Posterior cingulate gyrus (tissue), 11 donors: ENCODE measurements around the gene RBM17.
"Not testable (repeated sequence)": the region's sequence is repeated elsewhere in the genome, so short reads cannot be mapped to it uniquely, and the experiment has no call there.

Experiments used
- DNase-seq, 10 donors: peaks; one replicate each; pipeline versions ENCODE4 v3.0.0 to v3.0.0-alpha.2; 2020 to 2021; ENCODE audit warnings: mixed read lengths in 3 of 10
- intact Hi-C: fragments of 100-400 bp; cut with DNase I; formaldehyde crosslinking; loops from one replicate; pipeline ENCODE4 v1.15.1; 2023

RBM17 gene

DNA sequence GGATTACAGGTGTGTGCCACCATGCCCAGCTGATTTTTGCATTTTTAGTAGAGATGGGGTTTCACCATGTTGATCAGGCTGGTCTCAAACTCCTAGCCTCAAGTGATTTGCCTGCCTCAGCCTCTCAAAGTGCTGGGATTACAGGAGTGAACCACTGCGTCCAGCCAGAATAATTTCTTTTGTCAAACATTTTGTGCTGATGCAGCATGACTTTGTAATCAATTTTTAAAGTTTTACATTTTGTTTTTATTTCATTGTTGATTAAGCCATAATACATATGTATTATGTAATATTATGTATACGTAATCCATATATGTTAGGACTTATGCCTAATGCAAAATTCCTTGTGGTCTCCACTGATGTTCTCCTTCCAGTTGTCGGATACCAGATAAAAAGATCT, 18.8 kb downstream of the RBM17 start:
- not testable (repeated sequence) for DNase-seq
- intact Hi-C loops = loop anchor here (2.0 to 5.0 kb wide), 2 partner anchors 95 to 295 kb away; partner anchors contain the start of gene PFKFB3

DNA sequence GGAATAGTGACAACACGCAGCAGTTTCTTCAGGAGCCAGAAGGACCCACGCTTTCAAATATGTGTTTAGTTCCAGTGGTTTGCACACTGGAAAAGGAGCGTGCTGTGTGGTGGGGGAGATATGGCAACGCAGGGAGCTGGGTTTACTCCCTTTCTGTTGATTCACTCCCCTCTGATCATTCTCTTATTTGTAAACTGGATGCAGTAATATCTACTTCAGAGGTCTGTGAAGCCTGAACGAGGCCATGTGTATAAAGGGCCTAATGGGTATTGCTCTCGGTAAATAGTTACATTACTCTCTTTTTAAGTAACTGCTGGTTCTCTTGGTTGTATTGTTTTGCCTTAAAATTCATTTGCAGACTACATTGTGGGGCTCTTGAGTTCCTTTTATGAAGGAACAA, 19.2 kb downstream of the RBM17 start:
- DNase-seq = no peak
- intact Hi-C loops = loop anchor here (2.0 to 5.0 kb wide), 2 partner anchors 94 to 295 kb away; partner anchors contain the start of gene PFKFB3

DNA sequence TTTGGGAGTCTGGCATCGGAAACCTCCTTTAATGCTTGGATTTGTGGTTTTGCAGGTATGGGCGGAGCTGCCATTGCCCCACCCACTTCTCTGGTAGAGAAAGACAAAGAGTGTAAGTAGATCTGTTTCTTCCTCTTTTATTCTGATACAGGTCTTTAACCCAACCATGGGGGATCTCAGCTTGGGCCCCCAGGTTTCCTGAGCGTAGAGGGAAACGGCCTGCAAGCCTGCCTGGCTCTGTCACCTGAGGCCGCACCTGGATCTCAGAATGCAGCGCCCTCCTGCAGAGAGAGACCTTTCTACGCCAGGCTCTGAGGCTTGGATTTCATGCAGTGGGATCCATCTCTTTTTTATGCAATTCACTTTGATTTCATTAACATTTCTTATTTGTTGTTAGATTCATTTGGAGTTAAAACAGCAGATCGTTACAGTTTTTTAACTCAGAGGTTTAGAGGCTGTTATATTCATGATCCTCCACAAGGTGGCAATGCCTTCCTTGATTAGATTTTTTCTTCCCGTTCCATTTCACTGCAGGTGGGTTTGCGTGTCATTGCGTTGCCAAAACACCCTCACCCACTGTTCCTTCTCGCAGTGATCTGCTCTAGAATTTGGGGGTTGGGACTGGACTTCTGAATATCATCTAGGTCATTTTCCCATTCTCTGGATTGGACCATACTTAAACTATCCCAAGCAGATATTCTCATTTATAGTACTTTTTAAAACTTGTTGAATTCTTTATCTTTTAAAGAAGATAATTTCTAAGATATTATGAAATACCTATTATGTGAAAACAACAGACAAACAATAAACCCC, 20.0 kb downstream of the RBM17 start:
- intact Hi-C loops = loop anchor here (1.0 to 5.0 kb wide), 3 partner anchors 42 to 294 kb away; partner anchors contain the start of gene PFKFB3
- no peak for DNase-seq

DNA sequence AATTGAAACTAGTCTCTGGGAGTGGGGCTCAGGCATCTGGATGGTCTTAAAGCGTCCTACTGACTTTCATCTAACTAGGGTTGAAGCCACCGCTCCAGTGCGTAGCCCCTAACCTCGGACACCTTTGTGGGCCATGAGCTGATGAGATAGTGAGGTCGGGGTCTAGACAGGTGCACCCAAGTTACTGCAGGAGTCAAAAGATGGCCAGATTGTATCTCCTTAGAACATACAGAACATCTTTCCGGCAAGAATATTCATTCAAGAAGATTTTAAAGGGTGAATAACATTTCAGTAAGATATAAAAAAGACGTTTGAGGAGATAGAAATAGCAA, 20.6 kb downstream of the RBM17 start:
- no peak for DNase-seq
- intact Hi-C loops = loop anchor here (1.0 to 5.0 kb wide), 3 partner anchors 42 to 293 kb away; partner anchors contain the start of gene PFKFB3

DNA sequence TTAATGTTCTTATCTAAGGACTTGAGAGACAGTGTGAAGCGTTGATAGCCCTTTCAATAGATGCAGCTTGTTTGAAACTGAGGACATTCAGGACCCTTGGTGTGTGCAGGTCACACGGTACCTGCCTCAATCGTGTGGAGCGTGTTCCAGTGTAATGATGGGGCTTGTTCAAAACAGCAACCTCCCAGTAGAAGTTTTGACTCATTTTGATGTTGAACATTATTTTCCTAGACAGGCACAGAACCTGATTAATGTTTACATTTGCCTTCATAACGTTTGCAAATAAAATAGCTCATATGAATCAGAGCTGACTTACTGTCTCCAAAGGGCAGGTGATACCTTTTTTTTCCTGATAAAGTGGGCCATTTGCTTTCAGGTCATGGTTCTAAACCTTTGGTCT, 21.3 kb downstream of the RBM17 start:
- intact Hi-C loops = no loop called here
- no peak for DNase-seq

DNA sequence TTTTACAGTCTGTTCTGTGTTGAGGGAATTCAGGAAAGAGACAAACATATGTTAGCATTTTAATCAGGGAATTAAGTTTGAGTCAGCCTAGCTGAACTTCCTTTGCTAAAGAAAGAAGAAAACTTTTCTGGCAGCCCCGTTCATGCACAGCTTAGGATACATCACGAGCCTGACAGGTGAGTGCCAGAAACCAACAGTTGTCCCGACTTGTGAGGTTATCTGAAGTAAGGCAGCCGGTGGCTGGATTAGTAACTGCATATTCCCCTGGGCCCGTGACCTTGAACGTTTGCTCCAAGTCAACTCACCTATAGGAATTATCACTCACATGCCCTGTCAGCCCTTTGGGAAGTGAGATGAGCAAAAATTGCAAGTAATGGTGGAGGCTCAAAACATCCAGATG, 24.1 kb downstream of the RBM17 start:
- no peak for DNase-seq
- intact Hi-C loops = no loop called here

DNA sequence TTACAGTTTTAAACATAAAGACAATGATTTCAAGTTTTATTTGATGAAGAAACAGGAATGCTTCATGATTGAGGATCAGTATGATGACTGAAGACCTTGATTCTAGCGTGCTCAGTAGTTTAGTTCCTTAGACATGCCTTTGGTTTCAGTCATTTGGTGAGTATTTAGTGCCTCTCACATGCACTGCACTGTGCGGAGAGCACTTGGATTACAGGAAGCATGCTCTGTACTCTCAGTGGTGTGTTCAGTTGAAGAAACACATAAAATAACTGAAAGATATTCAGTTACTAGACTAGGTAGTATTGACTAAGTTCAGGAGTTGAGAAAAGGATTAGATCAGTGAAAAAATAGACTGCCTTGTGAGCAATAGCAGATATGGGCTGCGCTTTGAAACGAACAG, 25.5 kb downstream of the RBM17 start:
- no peak for DNase-seq
- intact Hi-C loops = no loop called here

DNA sequence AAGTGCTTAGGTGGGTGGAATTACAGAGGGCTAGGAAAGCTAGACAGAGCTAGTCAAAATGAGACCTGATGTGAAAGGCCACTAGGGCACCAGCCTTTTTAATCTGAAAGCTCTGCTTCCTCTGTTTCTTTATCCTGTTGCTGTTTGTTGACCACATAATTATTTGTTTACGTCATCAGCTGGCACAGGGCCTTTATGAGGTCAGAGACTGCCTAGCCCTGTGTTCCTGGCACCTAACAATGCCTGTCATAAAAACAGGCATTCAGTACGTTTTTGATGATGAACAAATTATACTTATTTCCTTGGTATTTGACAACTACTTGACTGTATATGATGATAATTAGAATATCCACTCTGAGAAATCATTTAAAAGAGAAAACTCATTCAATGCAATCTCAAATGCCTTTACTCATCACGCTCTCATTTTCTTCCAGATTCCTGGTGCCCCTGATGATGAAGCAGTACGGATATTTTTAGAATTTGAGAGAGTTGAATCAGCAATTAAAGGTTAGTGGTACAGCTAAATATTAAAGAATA, 26.0 kb downstream of the RBM17 start:
- peak in 1 of 10 donors; percentile 53 for DNase-seq
- intact Hi-C loops = no loop called here

DNA sequence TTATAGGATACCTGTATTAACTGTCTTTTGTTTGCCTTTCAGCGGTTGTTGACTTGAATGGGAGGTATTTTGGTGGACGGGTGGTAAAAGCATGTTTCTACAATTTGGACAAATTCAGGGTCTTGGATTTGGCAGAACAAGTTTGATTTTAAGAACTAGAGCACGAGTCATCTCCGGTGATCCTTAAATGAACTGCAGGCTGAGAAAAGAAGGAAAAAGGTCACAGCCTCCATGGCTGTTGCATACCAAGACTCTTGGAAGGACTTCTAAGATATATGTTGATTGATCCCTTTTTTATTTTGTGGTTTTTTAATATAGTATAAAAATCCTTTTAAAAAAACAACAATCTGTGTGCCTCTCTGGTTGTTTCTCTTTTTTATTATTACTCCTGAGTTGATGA, 26.6 kb downstream of the RBM17 start:
- intact Hi-C loops = no loop called here
- no peak for DNase-seq

DNA sequence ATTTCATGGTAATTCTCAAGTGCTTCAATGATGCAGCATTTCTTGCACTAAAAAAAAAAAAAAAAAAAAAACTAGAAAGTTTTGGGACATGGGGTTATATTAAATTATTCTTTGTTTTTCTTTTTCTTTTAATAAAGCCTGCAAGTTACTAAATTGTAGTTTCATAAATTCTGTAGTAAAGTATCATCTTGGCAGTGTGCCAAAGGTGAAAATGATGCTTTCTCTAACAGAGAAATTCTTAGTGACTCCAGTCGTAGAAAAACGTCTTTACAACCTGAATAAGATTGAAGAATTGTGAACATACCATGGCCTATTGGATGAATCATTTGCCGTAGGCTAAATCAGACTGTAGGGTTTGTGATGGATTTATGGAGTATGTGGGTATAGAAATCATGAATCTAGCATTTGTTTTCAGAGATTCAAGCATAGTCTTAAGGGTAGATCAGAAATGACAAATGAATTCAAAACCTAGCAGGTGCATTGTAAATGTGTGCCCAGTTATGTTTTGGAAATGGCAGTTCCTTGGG, 27.1 kb downstream of the RBM17 start:
- no peak for DNase-seq
- intact Hi-C loops = no loop called here

DNA sequence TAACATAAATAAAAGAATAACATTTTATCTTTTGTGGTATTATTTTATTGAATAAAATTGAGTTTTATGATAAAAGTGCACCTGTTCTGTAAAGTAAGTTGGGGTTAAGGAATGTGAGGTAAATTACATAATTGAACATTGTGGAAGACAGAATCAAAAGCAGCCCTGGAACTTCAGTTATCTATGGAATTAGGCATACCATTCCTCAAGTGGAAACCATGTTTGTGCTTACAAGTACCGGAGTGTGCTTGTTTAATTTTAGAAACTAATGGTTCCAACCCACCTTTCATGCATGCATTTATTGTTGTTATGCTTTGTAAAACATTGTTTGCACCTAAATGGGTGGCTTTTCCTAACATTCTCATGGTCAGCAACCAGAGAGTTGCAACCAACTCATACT, 28.0 kb downstream of the RBM17 start:
- DNase-seq = no peak
- intact Hi-C loops = no loop called here

DNA sequence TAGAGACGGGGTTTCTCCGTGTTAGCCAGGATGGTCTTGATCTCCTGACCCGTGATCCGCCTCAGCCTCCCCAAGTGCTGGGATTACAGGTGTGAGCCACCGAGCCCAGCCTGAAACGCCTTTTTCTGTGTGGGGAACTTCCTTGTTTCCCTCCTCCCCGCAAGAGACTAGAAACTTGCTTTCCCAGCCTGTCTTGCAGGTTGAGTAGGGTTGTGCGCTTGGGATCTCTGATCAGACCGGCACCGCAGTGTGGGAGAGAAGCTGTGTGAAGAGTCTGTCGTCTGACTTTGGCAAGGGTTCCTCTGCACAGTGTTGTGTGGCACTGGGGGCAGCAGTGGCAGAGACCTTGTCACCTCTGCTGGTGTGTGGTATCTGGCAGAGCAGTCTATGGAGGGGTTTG, 28.9 kb downstream of the RBM17 start:
- DNase-seq = no peak
- intact Hi-C loops = no loop called here

DNA sequence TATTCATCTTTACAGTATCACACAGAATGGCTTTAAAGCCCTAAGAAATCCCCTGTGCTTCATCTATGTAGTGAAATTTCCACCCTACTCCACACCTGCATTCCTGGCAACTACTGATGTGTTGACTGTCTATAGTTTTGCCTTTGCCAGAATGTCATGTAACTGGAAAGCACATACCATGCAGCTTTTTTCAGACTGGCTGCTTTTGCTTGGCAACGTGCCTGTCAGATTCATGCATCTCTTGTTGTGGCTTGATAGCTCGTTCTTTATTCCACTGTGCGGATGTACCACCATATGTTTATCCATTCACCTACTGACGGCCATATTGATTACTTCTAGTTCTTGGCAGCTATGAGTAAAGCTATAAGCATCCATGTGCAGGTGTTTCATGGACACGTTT, 30.6 kb downstream of the RBM17 start:
- no peak for DNase-seq
- intact Hi-C loops = no loop called here

DNA sequence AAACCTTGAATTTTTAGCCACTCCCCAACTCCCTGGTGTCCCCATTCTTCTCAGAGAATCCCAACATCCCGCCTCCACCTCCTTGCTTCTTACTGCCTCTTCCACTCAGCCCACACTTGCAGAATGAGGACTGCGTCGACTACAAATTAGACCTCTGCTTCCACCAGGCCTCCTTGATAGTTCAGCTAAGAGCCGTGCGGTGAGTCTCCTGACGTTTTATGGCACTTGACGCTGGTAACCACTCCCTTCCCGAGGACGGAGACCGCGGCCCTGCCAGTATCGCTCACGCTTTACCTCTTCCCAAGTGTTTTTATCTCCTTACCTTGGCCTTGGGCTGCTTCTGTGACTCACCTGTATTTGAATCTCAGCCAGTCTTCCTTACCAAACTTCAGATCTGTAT, 31.1 kb downstream of the RBM17 start:
- intact Hi-C loops = no loop called here
- DNase-seq = no peak

DNA sequence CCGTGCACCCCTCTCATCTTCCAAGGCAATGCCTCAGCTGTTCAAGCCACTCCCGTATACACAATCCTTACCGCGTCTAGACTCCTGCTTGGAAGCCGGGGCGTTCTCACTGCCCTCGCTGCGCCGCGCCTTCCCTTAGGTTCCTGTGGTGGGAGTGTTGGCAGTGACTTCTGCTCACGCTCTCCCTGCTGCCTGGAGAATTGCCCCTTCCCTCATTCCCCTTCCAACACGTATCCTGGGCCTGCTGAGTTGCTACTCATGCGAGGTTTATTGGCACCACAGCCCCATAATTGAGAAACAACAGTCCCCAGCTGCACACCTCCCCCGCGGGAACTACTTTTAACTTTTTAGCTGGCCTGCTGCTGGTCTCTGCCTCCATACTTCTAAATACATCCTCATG, 31.9 kb downstream of the RBM17 start:
- intact Hi-C loops = no loop called here
- peak in 7 of 10 donors; percentile 32 to 90 (median 41) for DNase-seq

DNA sequence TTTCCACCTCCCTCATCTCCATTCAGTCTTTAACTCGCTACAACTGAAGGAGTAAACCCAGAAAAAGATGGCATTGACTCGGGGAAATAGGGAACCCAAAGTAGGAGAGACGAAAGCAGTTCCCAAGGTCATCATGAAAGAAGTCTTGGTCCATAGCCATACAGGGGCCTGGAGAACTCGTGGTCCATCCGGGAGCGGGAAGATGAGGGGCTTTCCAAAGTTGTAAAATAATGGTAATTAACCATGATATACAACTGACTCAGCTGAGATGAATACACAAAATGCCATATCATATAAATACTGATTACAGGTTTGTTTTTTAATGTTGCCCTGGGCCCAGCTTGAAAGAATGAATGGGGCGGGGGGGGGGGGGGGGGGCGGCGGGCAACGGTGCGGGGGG, 32.3 kb downstream of the RBM17 start:
- intact Hi-C loops = no loop called here
- DNase-seq = no peak

DNA sequence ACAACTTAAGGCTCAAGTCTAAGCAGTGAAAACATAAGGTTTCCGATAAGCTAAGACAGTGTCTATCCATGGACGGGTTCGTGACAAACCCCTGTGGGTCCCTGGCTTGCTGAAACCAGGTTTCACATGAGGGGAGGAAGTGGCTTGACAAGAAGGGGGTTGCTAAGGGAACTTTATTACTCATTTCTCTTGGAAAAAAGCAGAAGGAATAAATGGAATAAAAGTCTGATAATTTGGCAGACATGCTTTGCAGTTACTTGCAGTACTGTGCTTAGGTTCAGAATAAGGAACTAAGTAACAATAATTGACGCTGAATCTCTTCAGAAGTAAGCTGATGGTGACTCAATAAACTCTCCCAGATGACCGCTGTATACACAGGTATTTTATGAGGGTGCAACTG, 34.7 kb downstream of the RBM17 start:
- no peak for DNase-seq
- intact Hi-C loops = no loop called here

DNA sequence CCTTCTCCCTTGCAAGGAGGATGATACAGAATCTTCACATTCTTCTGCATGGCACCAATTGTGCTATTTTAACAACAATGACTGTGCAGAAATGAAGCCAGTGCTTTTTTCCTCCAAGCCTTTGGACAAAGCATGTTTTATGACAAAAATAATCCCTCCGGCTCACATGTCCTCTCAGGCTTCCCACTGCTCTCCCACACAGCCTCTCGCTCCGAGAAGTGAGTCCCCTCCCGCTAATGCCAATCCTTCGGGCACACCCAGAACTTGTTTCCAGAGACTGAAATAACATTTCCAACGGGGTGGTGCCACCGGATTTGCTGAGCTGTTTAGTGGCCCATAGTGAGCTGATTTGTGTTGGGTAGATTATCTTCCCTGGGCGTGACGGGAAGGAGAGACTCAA, 35.8 kb downstream of the RBM17 start:
- intact Hi-C loops = no loop called here
- DNase-seq = peak; percentile 44 to 94 (median 63)

DNA sequence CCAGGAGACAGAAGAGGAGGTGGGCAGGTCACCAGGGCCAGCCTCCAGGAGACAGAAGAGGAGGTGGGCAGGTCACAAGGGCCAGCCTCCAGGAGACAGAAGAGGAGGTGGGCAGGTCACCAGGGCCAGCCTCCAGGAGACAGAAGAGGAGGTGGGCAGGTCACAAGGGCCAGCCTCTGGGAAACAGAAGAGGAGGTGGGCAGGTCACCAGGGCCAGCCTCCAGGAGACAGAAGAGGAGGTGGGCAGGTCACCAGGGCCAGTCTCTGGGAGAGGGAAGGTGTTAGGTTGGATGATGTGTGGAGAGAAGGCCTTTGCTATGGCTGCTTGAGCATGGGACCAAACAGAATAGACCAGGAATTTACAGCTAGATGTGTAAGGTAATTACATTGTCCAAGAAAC, 38.6 kb downstream of the RBM17 start:
- intact Hi-C loops, DNase-seq: not testable (repeated sequence)

DNA sequence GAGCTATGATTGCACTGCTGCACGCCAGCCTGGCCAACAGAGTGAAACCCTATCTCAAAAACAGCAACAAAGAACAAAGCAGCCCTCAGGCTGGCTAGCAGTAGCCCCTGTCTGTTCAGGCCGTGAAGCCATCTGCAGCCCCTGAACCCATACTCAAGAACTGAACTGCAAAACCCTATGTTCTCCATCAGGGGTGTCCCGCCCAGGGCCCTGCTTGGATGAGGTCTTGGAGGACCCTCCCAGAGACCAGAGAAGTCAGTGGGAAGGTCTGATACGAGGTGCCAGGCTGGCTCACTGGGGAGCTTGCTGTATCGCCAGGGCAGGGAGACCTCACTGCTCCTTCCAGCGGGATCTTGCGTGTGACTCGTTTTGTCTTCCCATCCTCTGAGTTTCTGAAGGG, 39.3 kb downstream of the RBM17 start:
- DNase-seq = peak in 1 of 10 donors; percentile 50
- intact Hi-C loops = no loop called here

DNA sequence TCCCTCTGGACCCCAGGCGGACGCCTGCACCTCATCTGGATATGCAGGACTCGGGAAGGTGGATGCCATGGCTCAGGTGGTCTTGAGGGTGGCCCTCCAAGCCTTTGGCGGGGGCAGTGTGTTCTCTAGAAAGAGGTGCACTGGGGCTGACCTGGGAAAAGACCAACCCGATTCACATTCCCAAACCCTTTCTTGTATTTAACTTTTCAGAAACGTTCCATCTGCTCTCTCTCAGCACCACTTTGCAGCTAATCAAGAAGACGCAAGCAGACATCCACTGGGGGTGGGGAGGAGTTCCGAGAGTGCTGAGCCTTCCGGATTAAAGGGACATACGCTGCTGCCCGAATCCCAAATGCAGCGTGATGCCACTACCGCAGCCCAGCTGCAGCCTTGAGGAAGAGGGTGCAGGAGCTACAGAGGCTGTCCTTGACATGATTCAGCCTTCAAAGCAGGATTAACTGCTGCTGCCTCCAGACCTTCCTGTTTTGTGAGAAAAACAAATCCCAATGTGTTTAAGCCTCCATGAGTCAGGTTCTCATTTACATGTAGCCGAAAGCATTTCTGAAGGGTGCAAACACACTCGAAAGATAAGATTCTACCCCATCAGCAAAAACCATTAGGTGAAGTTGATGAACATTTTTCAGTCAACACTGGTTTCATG, 39.9 kb downstream of the RBM17 start:
- peak in 7 of 10 donors; percentile 45 to 93 (median 61) for DNase-seq

More for the DNA sequence above, 39.9 kb downstream of the RBM17 start:
- intact Hi-C loops = no loop called here
